Measurements from ENCODE around the gene FAM90A26. TPM values are rescaled to one million over a fixed set of nuclear protein-coding genes. Genes with fewer than 3 reads are reported as not detected.
"Not testable (repeated sequence)": the region's sequence is repeated elsewhere in the genome, so short reads cannot be mapped to it uniquely, and the experiment has no call there.

The FAM90A26 gene
- total RNA-seq, 1 donor from 2014 or later = not detected

- H3K4me3 ChIP-seq; H3K9me3 ChIP-seq (replicated peaks); intact Hi-C loops (cut with micrococcal nuclease); H3K36me3 ChIP-seq; H3K4me1 ChIP-seq; DNase-seq; H3K27ac ChIP-seq (replicated peaks); H3K27me3 ChIP-seq (ENCODE audit: low read depth): not testable (repeated sequence)
Observed at GRCh38 chr4:9160046-9160445, 10.2 kb upstream of the FAM90A26 start.

- H3K4me1 ChIP-seq; H3K9me3 ChIP-seq (replicated peaks); H3K27ac ChIP-seq (replicated peaks); intact Hi-C loops (cut with micrococcal nuclease); H3K27me3 ChIP-seq (ENCODE audit: low read depth); H3K4me3 ChIP-seq; H3K36me3 ChIP-seq; DNase-seq: not testable (repeated sequence)
Observed at GRCh38 chr4:9165990-9166389, 4.2 kb upstream of the FAM90A26 start.

- H3K27me3 ChIP-seq (ENCODE audit: low read depth); H3K27ac ChIP-seq (replicated peaks); H3K9me3 ChIP-seq (replicated peaks); H3K36me3 ChIP-seq; DNase-seq; H3K4me3 ChIP-seq; H3K4me1 ChIP-seq; intact Hi-C loops (cut with micrococcal nuclease): not testable (repeated sequence)
Observed at GRCh38 chr4:9210357-9210756, 40.1 kb downstream of the FAM90A26 start, which contains the start of gene USP17L10. USP17L10 (plus strand) TSS chr4:9210657; CDS start chr4:9210657, 0 bp downstream.

- H3K4me1 ChIP-seq; H3K27me3 ChIP-seq (ENCODE audit: low read depth); H3K36me3 ChIP-seq; H3K27ac ChIP-seq (replicated peaks); intact Hi-C loops (cut with micrococcal nuclease); H3K4me3 ChIP-seq; DNase-seq; H3K9me3 ChIP-seq (replicated peaks): not testable (repeated sequence)
Observed at GRCh38 chr4:9214701-9215100, 44.5 kb downstream of the FAM90A26 start.

GRCh38 chr4:9215105-9215504, 44.9 kb downstream of the FAM90A26 start, which contains the start of gene USP17L11:
USP17L11 (plus strand) TSS chr4:9215405; CDS start chr4:9215405, 0 bp downstream.
- H3K27me3 ChIP-seq (ENCODE audit: low read depth); intact Hi-C loops (cut with micrococcal nuclease); H3K9me3 ChIP-seq (replicated peaks); DNase-seq; H3K27ac ChIP-seq (replicated peaks); H3K4me1 ChIP-seq; H3K4me3 ChIP-seq; H3K36me3 ChIP-seq: not testable (repeated sequence)

GRCh38 chr4:9219852-9220251, 49.6 kb downstream of the FAM90A26 start, which contains the start of gene USP17L12:
USP17L12 (plus strand) TSS chr4:9220152; CDS start chr4:9220152, 0 bp downstream.
- DNase-seq; H3K36me3 ChIP-seq; H3K4me3 ChIP-seq; H3K4me1 ChIP-seq; intact Hi-C loops (cut with micrococcal nuclease); H3K9me3 ChIP-seq (replicated peaks); H3K27me3 ChIP-seq (ENCODE audit: low read depth); H3K27ac ChIP-seq (replicated peaks): not testable (repeated sequence)

- H3K9me3 ChIP-seq (replicated peaks); intact Hi-C loops (cut with micrococcal nuclease); DNase-seq; H3K4me3 ChIP-seq; H3K27ac ChIP-seq (replicated peaks); H3K36me3 ChIP-seq; H3K4me1 ChIP-seq; H3K27me3 ChIP-seq (ENCODE audit: low read depth): not testable (repeated sequence)
Observed at GRCh38 chr4:9224596-9224995, 54.4 kb downstream of the FAM90A26 start, which contains the start of gene USP17L13. USP17L13 (plus strand) TSS chr4:9224896; CDS start chr4:9224896, 0 bp downstream.

Other genes with a start within 250 kb of the FAM90A26 start
- gene USP17L10, start 40.2 kb downstream of the FAM90A26 start, total RNA-seq = not detected
- gene USP17L11, start 45.0 kb downstream of the FAM90A26 start, total RNA-seq = not detected
- not detected for gene USP17L12, start 49.7 kb downstream of the FAM90A26 start, total RNA-seq
- gene USP17L13, start 54.5 kb downstream of the FAM90A26 start, total RNA-seq = not detected
- gene USP17L15, start 64.0 kb downstream of the FAM90A26 start, total RNA-seq = not detected
- gene USP17L17, start 73.5 kb downstream of the FAM90A26 start, total RNA-seq = not detected
- gene USP17L18, start 78.2 kb downstream of the FAM90A26 start, total RNA-seq = not detected
- gene USP17L19, start 83.0 kb downstream of the FAM90A26 start, total RNA-seq = not detected
- gene USP17L20, start 87.7 kb downstream of the FAM90A26 start, total RNA-seq = not detected
- not detected for gene USP17L21, start 92.5 kb downstream of the FAM90A26 start, total RNA-seq
- not detected for gene USP17L22, start 97.2 kb downstream of the FAM90A26 start, total RNA-seq
- gene USP17L24, start 154.8 kb downstream of the FAM90A26 start, total RNA-seq = not detected
- gene USP17L25, start 159.5 kb downstream of the FAM90A26 start, total RNA-seq = not detected
- not detected for gene USP17L26, start 164.2 kb downstream of the FAM90A26 start, total RNA-seq
- not detected for gene USP17L5, start 169.0 kb downstream of the FAM90A26 start, total RNA-seq
- not detected for gene USP17L27, start 173.7 kb downstream of the FAM90A26 start, total RNA-seq
- gene USP17L28, start 178.5 kb downstream of the FAM90A26 start, total RNA-seq = not detected
- gene USP17L29, start 183.2 kb downstream of the FAM90A26 start, total RNA-seq = not detected
- gene USP17L30, start 192.7 kb downstream of the FAM90A26 start, total RNA-seq = not detected

Data from left ventricle myocardium inferior (tissue), 1 donor.